ENCODE measurements around the gene RIPOR1.

- TF ChIP-seq POLR2A (IDR thresholded peaks at IDR 0.05; ENCODE audit: low read depth) = no peak
- TF ChIP-seq, protein P1, sequence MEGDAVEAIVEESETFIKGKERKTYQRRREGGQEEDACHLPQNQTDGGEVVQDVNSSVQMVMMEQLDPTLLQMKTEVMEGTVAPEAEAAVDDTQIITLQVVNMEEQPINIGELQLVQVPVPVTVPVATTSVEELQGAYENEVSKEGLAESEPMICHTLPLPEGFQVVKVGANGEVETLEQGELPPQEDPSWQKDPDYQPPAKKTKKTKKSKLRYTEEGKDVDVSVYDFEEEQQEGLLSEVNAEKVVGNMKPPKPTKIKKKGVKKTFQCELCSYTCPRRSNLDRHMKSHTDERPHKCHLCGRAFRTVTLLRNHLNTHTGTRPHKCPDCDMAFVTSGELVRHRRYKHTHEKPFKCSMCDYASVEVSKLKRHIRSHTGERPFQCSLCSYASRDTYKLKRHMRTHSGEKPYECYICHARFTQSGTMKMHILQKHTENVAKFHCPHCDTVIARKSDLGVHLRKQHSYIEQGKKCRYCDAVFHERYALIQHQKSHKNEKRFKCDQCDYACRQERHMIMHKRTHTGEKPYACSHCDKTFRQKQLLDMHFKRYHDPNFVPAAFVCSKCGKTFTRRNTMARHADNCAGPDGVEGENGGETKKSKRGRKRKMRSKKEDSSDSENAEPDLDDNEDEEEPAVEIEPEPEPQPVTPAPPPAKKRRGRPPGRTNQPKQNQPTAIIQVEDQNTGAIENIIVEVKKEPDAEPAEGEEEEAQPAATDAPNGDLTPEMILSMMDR (IDR thresholded peaks at IDR 0.05) = no peak
These were observed 10.6 kb downstream of the RIPOR1 start for GRCh38 chr16:67539271-67539670.

Data from esophagus muscularis mucosa (tissue), 3 donors.